ENCODE results near the gene USP47.

Gene USP47

GRCh38 chr11:11978098-11978637 is 136.4 kb downstream of the USP47 start:
- no peak for TF ChIP-seq JUND (IDR thresholded peaks at IDR 0.05; ENCODE audit: low read depth)
- in situ Hi-C loops (cut with HindIII; ENCODE audit: low pct_unique_long_range_greater_than_20kb, low sequenced_read_pairs), result no loop called here
- no peak for DNase-seq (ENCODE audit: low read depth in 1 of 2, low spot score in 1 of 2)

DNA sequence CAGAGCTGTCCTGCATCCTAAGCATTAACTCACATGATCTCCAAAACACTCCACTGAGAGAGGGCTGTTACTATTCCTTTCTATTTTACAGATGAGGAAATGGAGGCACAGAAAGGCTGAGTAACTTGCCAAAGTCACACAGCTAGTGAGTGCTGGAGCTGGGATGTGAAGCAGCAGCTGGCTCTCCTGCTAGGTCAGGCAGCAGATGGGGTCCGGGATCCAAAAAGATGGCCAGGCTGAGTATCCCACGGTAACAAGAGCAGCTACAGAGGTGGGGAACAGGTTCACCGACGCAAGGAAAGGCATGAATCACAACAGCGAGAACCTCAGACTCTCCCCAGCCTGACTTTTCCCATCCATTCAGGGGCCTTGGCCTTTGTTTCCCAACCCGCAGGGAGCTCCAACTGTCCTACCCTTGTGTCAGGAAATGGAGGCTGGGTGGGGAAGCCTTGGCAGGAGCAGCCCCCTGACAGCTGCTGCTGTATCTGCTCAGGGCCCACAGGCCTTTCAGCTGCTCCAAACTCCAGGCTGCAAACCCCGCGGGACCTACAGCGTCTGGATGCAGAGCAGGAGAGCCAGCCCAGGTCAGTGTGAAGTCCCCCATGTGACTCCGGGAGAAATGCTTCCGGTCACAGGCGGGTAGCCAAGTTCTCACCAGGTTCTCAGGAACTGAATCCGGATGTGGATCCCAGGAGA is 137.2 kb downstream of the USP47 start:
- DNase-seq (ENCODE audit: low read depth in 1 of 2, low spot score in 1 of 2), result peak in 1 of 2 experiments; percentile 56
- in situ Hi-C loops (cut with HindIII; ENCODE audit: low pct_unique_long_range_greater_than_20kb, low sequenced_read_pairs), result no loop called here
- TF ChIP-seq JUND (IDR thresholded peaks at IDR 0.05; ENCODE audit: low read depth), result no peak

GRCh38 chr11:11979488-11980117 is 137.8 kb downstream of the USP47 start:
- no peak for TF ChIP-seq JUND (IDR thresholded peaks at IDR 0.05; ENCODE audit: low read depth)
- in situ Hi-C loops (cut with HindIII; ENCODE audit: low pct_unique_long_range_greater_than_20kb, low sequenced_read_pairs), result no loop called here
- no peak for DNase-seq (ENCODE audit: low read depth in 1 of 2, low spot score in 1 of 2)

DNA sequence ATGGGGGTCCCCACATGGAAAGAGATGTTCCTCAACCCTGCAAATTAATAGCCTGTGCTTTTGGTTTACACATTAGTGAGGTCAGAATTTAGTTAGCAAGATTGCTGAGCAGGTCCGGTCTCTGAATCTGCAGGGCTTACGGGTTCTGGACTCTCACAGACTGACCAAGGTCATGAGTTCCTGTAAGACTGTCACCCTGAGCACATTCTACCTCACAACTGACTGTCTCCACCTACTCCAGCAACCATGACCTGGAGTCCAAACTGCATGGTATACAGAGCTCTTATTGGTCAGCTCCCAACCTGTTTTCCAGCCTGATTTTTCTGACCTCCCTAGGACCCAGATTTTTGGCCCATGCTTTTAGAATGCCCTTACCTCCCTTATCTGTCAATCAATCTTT is 138.4 kb downstream of the USP47 start:
- DNase-seq (ENCODE audit: low read depth in 1 of 2, low spot score in 1 of 2), result no peak
- in situ Hi-C loops (cut with HindIII; ENCODE audit: low pct_unique_long_range_greater_than_20kb, low sequenced_read_pairs), result no loop called here
- no peak for TF ChIP-seq JUND (IDR thresholded peaks at IDR 0.05; ENCODE audit: low read depth)

DNA sequence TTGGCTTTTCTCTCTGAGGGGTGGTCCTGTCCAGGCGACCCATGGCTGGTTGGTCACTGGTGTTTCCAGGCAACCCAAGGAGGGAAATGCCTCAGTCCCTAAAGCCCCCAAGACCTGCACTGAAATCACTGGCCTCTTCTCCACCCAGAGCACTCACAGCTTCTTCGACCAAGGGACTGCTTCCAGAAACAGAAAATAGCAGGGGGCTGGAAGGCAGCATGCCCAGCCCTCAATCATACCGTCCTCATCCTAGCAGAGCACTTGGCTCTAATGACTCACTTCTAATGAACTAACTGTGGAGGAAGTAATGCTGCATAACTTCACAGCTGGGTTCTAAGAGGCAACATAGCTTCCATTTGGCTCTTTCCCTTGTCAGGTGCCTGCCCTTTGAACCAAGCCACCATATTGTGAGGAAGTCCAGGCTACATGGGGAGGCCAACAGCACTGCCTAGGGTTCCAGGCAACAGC is 139.1 kb downstream of the USP47 start:
- TF ChIP-seq JUND (IDR thresholded peaks at IDR 0.05; ENCODE audit: low read depth), result no peak
- DNase-seq (ENCODE audit: low read depth in 1 of 2, low spot score in 1 of 2), result no peak
- in situ Hi-C loops (cut with HindIII; ENCODE audit: low pct_unique_long_range_greater_than_20kb, low sequenced_read_pairs), result no loop called here

DNA sequence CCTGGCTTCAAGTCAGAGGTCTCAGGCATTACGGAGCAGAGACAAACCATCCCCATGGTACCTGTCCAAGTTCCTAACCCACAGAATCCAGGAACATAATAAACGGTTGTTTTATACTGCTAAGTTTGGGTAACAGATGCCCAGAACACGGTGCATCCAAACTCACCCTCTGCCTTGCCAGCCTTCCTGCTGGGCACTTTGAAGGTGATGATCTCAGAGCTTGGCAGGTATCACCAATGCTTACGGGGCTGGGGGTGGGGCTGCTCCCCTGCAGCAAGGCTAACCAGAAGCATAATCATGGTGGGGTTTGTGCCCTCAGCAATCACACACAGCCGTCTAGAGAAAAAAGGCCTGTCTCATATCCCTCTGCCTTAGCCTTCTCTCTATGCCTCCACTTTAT is 139.6 kb downstream of the USP47 start:
- DNase-seq (ENCODE audit: low read depth in 1 of 2, low spot score in 1 of 2), result no peak
- in situ Hi-C loops (cut with HindIII; ENCODE audit: low pct_unique_long_range_greater_than_20kb, low sequenced_read_pairs), result no loop called here
- TF ChIP-seq JUND (IDR thresholded peaks at IDR 0.05; ENCODE audit: low read depth), result no peak

GRCh38 chr11:11981840-11982239 is 140.1 kb downstream of the USP47 start:
- no peak for TF ChIP-seq JUND (IDR thresholded peaks at IDR 0.05; ENCODE audit: low read depth)
- in situ Hi-C loops (cut with HindIII; ENCODE audit: low pct_unique_long_range_greater_than_20kb, low sequenced_read_pairs), result no loop called here
- DNase-seq (ENCODE audit: low read depth in 1 of 2, low spot score in 1 of 2), result no peak

- in situ Hi-C loops (cut with HindIII; ENCODE audit: low pct_unique_long_range_greater_than_20kb, low sequenced_read_pairs), result no loop called here
- no peak for TF ChIP-seq JUND (IDR thresholded peaks at IDR 0.05; ENCODE audit: low read depth)
- DNase-seq (ENCODE audit: low read depth in 1 of 2, low spot score in 1 of 2), result no peak
Observed at GRCh38 chr11:11982461-11982860, 140.7 kb downstream of the USP47 start.

DNA sequence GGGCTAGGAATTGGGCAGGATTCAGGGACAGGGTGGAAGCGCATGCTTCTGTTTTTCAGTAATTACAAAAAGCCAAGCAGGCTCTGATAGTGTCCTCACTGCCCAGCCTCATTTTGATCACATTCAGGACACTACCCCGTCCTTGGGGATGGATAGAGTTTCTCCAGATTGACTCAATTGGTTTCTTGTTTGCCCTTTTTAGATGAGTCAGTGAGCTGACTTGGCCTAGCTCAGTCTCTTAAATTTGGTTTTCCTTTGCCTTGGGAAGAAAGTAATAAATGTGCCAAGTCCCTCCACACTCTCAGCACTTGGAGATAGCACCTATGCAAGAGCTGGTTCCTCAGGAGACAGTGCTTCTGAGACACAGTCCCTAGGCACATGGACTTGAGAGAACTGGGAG is 141.2 kb downstream of the USP47 start:
- in situ Hi-C loops (cut with HindIII; ENCODE audit: low pct_unique_long_range_greater_than_20kb, low sequenced_read_pairs), result no loop called here
- TF ChIP-seq JUND (IDR thresholded peaks at IDR 0.05; ENCODE audit: low read depth), result no peak
- no peak for DNase-seq (ENCODE audit: low read depth in 1 of 2, low spot score in 1 of 2)

GRCh38 chr11:11983427-11983826 is 141.7 kb downstream of the USP47 start:
- no peak for DNase-seq (ENCODE audit: low read depth in 1 of 2, low spot score in 1 of 2)
- in situ Hi-C loops (cut with HindIII; ENCODE audit: low pct_unique_long_range_greater_than_20kb, low sequenced_read_pairs), result no loop called here
- no peak for TF ChIP-seq JUND (IDR thresholded peaks at IDR 0.05; ENCODE audit: low read depth)

DNA sequence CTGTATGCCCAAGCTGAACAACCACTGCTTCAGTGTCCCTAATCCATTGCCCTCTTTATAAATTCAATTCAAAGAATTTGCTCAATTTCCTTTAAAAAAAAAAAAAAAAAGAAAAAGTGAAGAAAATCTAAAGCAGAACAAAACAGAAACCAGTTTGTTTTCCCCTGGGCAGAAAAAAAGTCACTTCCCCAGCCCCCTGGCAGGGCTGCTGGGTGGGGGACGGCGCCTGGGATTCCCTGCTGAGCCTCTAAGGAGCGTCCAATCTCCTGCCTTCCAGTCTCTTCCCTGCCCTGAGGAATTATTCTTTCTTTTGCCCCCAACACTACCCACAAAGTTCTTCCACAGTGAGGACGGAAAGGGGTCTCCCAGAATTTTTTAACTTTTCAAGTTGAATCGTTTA is 142.8 kb downstream of the USP47 start:
- DNase-seq (ENCODE audit: low read depth in 1 of 2, low spot score in 1 of 2), result no peak
- in situ Hi-C loops (cut with HindIII; ENCODE audit: low pct_unique_long_range_greater_than_20kb, low sequenced_read_pairs), result no loop called here
- no peak for TF ChIP-seq JUND (IDR thresholded peaks at IDR 0.05; ENCODE audit: low read depth)

GRCh38 chr11:11985016-11985715 is 143.4 kb downstream of the USP47 start:
- DNase-seq (ENCODE audit: low read depth in 1 of 2, low spot score in 1 of 2), result no peak
- TF ChIP-seq JUND (IDR thresholded peaks at IDR 0.05; ENCODE audit: low read depth), result no peak
- in situ Hi-C loops (cut with HindIII; ENCODE audit: low pct_unique_long_range_greater_than_20kb, low sequenced_read_pairs), result no loop called here
